DND-41 (cell line): ENCODE results near the gene CSNK1E.

Experiments used
- ATAC-seq: fragments of 200-7000 bp; cut with Tn5 transposase; 3 replicates; pipeline ENCODE4 v1.9.1; 2021; ENCODE audit warnings: low read depth; ENCODE audit not compliant: insufficient read depth
- DNase-seq: peaks from one replicate; pipeline ENCODE4 v3.0.0-alpha.2; 2020
- H2AFZ ChIP-seq: 2 replicates; pipeline ENCODE4 v1.6.0; 2012; ENCODE audit warnings: low read depth, low read length
- H3K27ac ChIP-seq: 2 replicates; pipeline ENCODE4 v1.5.1; 2012; ENCODE audit warnings: low read length, inconsistent platforms
- H3K27me3 ChIP-seq: fragments of 200-600 bp; sonication (generic); 2 replicates; pipeline ENCODE4 v1.6.0; 2012; ENCODE audit warnings: low read length, mild to moderate bottlenecking, inconsistent platforms; ENCODE audit not compliant: insufficient read depth, poor library complexity
- H3K36me3 ChIP-seq: 2 replicates; pipeline ENCODE4 v1.5.1; 2012; ENCODE audit warnings: low read length, inconsistent platforms; ENCODE audit not compliant: insufficient read depth
- H3K4me1 ChIP-seq: 2 replicates; pipeline ENCODE4 v1.5.1; 2012; ENCODE audit warnings: mild to moderate bottlenecking, low read length; ENCODE audit not compliant: insufficient read depth
- H3K4me2 ChIP-seq: 2 replicates; pipeline ENCODE4 v1.6.0; 2012; ENCODE audit warnings: mild to moderate bottlenecking, moderate library complexity, low read length, inconsistent platforms; ENCODE audit not compliant: insufficient read depth
- H3K4me3 ChIP-seq, 2 experiments: fragments of 200-600 bp in 1 of 2; shearing (Covaris generic) in 1 of 2; 2 replicates each; pipeline ENCODE4 v1.5.1; 2012 to 2016; ENCODE audit warnings: inconsistent platforms in 2 of 2, low read length in 2 of 2, mild to moderate bottlenecking in 2 of 2, low read depth in 1 of 2, moderate library complexity in 1 of 2
- H3K79me2 ChIP-seq: 2 replicates; pipeline ENCODE4 v1.6.0; 2012; ENCODE audit warnings: low read length, inconsistent platforms; ENCODE audit not compliant: insufficient read depth
- H3K9ac ChIP-seq: 2 replicates; pipeline ENCODE4 v1.6.0; 2012; ENCODE audit warnings: low read depth, mild to moderate bottlenecking, inconsistent platforms, low read length, moderate library complexity
- H3K9me3 ChIP-seq: 2 replicates; pipeline ENCODE4 v1.5.1; 2012; ENCODE audit warnings: low read length, moderate library complexity, mild to moderate bottlenecking, inconsistent platforms; ENCODE audit not compliant: insufficient read depth, severe bottlenecking
- H4K20me1 ChIP-seq: 2 replicates; pipeline ENCODE4 v1.6.0; 2012; ENCODE audit warnings: low read length; ENCODE audit not compliant: insufficient read depth
- CTCF ChIP-seq: IDR thresholded peaks from 2 replicates; pipeline ENCODE4 v1.5.1; 2012; ENCODE audit warnings: borderline replicate concordance, low read length, moderate library complexity, mild to moderate bottlenecking; ENCODE audit not compliant: poor library complexity, severe bottlenecking; ENCODE audit errors: extremely low read depth
- EZH2 ChIP-seq: IDR thresholded peaks from 3 replicates; pipeline ENCODE4 v1.6.1; 2012; ENCODE audit warnings: borderline replicate concordance, low read depth, mild to moderate bottlenecking, moderate library complexity, low read length, inconsistent platforms; ENCODE audit not compliant: severe bottlenecking

The CSNK1E gene

GRCh38 chr22:38316364-38317121 lies 690 bp downstream of the CSNK1E start:
- peak overlapping the region; percentile 71 to 83 for H3K4me3 ChIP-seq
- TF ChIP-seq CTCF (no peak), EZH2 (no peak)
- peaks cover 44% of the 10 kb centered on the region for H4K20me1 ChIP-seq
- H3K4me2 ChIP-seq: peak overlapping the region; percentile 69
- DNase-seq (peak; percentile 60), ATAC-seq (peak; percentile 63)
- H3K9ac ChIP-seq: peak overlapping the region; percentile 91
- H3K36me3 ChIP-seq: peaks cover 35% of the 10 kb centered on the region
- peak overlapping the region; percentile 61 for H3K27ac ChIP-seq
- H3K79me2 ChIP-seq: peaks cover 59% of the 10 kb centered on the region
- H2AFZ ChIP-seq: peak overlapping the region; percentile 69
- H3K27me3 ChIP-seq: no peaks in the 10 kb centered on the region
- H3K4me1 ChIP-seq: peaks cover 57% of the 10 kb centered on the region
- H3K9me3 ChIP-seq: no peaks in the 10 kb centered on the region

- H3K9me3 ChIP-seq: no peaks in the 10 kb centered on the region
- peak overlapping the region; percentile 91 for H3K9ac ChIP-seq
- H3K27me3 ChIP-seq: no peaks in the 10 kb centered on the region
- peak overlapping the region; percentile 69 for H3K4me2 ChIP-seq
- peak overlapping the region; percentile 61 for H3K27ac ChIP-seq
- H2AFZ ChIP-seq: peak overlapping the region; percentile 69; the same call in 1 of the 2 replicates
- H3K4me1 ChIP-seq: peaks cover 63% of the 10 kb centered on the region
- TF ChIP-seq CTCF (no peak), EZH2 (no peak)
- peaks cover 41% of the 10 kb centered on the region for H3K36me3 ChIP-seq
- ATAC-seq: no peak
- DNase-seq: no peak
- peaks cover 50% of the 10 kb centered on the region for H4K20me1 ChIP-seq
- peaks cover 66% of the 10 kb centered on the region for H3K79me2 ChIP-seq
- H3K4me3 ChIP-seq: peak overlapping the region; percentile 71 to 83; a peak in 3 of 4 replicates
These were observed 1.3 kb downstream of the CSNK1E start for GRCh38 chr22:38315823-38316363.

- peak overlapping the region; percentile 69 for H3K4me2 ChIP-seq
- peaks cover 48% of the 10 kb centered on the region for H3K36me3 ChIP-seq
- peaks cover 66% of the 10 kb centered on the region for H3K4me1 ChIP-seq
- H3K4me3 ChIP-seq: peak overlapping the region in 1 of 2 experiments; percentile 71; a peak in 2 of 4 replicates
- peak; percentile 30 for DNase-seq
- TF ChIP-seq EZH2 (no peak), CTCF (no peak)
- peak overlapping the region; percentile 91 for H3K9ac ChIP-seq
- H4K20me1 ChIP-seq: peaks cover 57% of the 10 kb centered on the region
- no peak overlapping the region for H2AFZ ChIP-seq
- 0 out of 3 replicates have a peak, but pooled peaks have one; percentile 9 for ATAC-seq
- H3K9me3 ChIP-seq: no peaks in the 10 kb centered on the region
- H3K79me2 ChIP-seq: peaks cover 73% of the 10 kb centered on the region
- H3K27me3 ChIP-seq: no peaks in the 10 kb centered on the region
- H3K27ac ChIP-seq: peak overlapping the region; percentile 61
These were observed 2.1 kb downstream of the CSNK1E start for GRCh38 chr22:38314933-38315822.
